ENCODE results near the gene EML1.

- TF ChIP-seq, protein P1, sequence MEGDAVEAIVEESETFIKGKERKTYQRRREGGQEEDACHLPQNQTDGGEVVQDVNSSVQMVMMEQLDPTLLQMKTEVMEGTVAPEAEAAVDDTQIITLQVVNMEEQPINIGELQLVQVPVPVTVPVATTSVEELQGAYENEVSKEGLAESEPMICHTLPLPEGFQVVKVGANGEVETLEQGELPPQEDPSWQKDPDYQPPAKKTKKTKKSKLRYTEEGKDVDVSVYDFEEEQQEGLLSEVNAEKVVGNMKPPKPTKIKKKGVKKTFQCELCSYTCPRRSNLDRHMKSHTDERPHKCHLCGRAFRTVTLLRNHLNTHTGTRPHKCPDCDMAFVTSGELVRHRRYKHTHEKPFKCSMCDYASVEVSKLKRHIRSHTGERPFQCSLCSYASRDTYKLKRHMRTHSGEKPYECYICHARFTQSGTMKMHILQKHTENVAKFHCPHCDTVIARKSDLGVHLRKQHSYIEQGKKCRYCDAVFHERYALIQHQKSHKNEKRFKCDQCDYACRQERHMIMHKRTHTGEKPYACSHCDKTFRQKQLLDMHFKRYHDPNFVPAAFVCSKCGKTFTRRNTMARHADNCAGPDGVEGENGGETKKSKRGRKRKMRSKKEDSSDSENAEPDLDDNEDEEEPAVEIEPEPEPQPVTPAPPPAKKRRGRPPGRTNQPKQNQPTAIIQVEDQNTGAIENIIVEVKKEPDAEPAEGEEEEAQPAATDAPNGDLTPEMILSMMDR (IDR thresholded peaks at IDR 0.05) = no peak
- TF ChIP-seq POLR2A (IDR thresholded peaks at IDR 0.05) = no peak
These were observed 142.8 kb downstream of the EML1 start for GRCh38 chr14:99936056-99936455.
